Keratinocyte (primary cell): ENCODE measurements around the gene AIFM2. TPM values are rescaled to one million over a fixed set of nuclear protein-coding genes. Genes with fewer than 3 reads are reported as not detected.

ENCODE experiments used
- DNase-seq: peaks from one replicate; pipeline ENCODE4 v3.0.0-alpha.2; 2011; ENCODE audit warnings: low read depth, missing footprints, low spot score
- FAIRE-seq: peaks from 2 replicates; lab custom pipeline; 2011; peaks lifted over from hg19 to GRCh38; lab: Jason Lieb, UNC
- H2AFZ ChIP-seq: 2 replicates; pipeline ENCODE4 v1.6.0; 2012; ENCODE audit warnings: low read length, control low read depth, inconsistent platforms; ENCODE audit not compliant: control insufficient read depth
- H3K27ac ChIP-seq: 2 replicates; pipeline ENCODE4 v1.5.1; 2011; ENCODE audit warnings: low read length; ENCODE audit not compliant: control insufficient read depth, insufficient read depth
- H3K27me3 ChIP-seq: 3 replicates; pipeline ENCODE4 v1.6.0; 2011; ENCODE audit warnings: low read length; ENCODE audit not compliant: control insufficient read depth, insufficient read depth; ENCODE audit errors: extremely low read depth
- H3K36me3 ChIP-seq, 2 experiments: 2 replicates in 1 of 2; 3 replicates in 1 of 2; pipeline ENCODE4 v1.5.1; 2011; ENCODE audit warnings: low read length in 2 of 2, mild to moderate bottlenecking in 1 of 2; ENCODE audit not compliant: control insufficient read depth in 2 of 2, insufficient read depth in 2 of 2; ENCODE audit errors: extremely low read depth in 1 of 2
- H3K4me1 ChIP-seq: 3 replicates; pipeline ENCODE4 v1.5.1; 2011; ENCODE audit warnings: low read length; ENCODE audit not compliant: control insufficient read depth, insufficient read depth; ENCODE audit errors: extremely low read depth
- H3K4me2 ChIP-seq: 3 replicates; pipeline ENCODE4 v1.6.0; 2011; ENCODE audit warnings: low read depth, low read length; ENCODE audit not compliant: control insufficient read depth, insufficient read depth; ENCODE audit errors: extremely low read depth
- H3K4me3 ChIP-seq, 3 experiments: fragments of 200-600 bp in 1 of 3; sonication (generic) in 1 of 3; 2 replicates in 2 of 3; 3 replicates in 1 of 3; pipeline ENCODE4 v1.5.1; 2011 to 2016; ENCODE audit warnings: low read length in 3 of 3, mild to moderate bottlenecking in 3 of 3, control low read depth in 2 of 3, inconsistent platforms in 1 of 3, low read depth in 1 of 3, mixed read lengths in 1 of 3, mixed run types in 1 of 3, moderate library complexity in 1 of 3; ENCODE audit not compliant: control insufficient read depth in 2 of 3, insufficient read depth in 2 of 3; ENCODE audit errors: extremely low read depth in 1 of 3
- H3K79me2 ChIP-seq: 2 replicates; pipeline ENCODE4 v1.6.0; 2012; ENCODE audit warnings: low read length; ENCODE audit not compliant: control insufficient read depth, insufficient read depth
- H3K9ac ChIP-seq: 3 replicates; pipeline ENCODE4 v1.6.0; 2011; ENCODE audit warnings: low read length; ENCODE audit not compliant: control insufficient read depth, insufficient read depth; ENCODE audit errors: extremely low read depth
- H3K9me1 ChIP-seq: 3 replicates; pipeline ENCODE4 v1.6.0; 2011; ENCODE audit warnings: low read length; ENCODE audit not compliant: control insufficient read depth, insufficient read depth; ENCODE audit errors: extremely low read depth
- H3K9me3 ChIP-seq: 2 replicates; pipeline ENCODE4 v1.5.1; 2012; ENCODE audit warnings: low read depth, low read length; ENCODE audit not compliant: control insufficient read depth
- H4K20me1 ChIP-seq: 3 replicates; pipeline ENCODE4 v1.6.0; 2011; ENCODE audit warnings: low read length; ENCODE audit not compliant: control insufficient read depth, insufficient read depth; ENCODE audit errors: extremely low read depth
- CTCF ChIP-seq, 3 experiments: IDR thresholded peaks in 1 of 3; conservative IDR thresholded peaks in 1 of 3; optimal IDR thresholded peaks in 1 of 3; 2 replicates in 2 of 3; 3 replicates in 1 of 3; pipeline versions ENCODE3 to v1.5.1; 2011; ENCODE audit warnings: low read length in 3 of 3, mild to moderate bottlenecking in 3 of 3, moderate library complexity in 2 of 3, control low read depth in 1 of 3, inconsistent platforms in 1 of 3; ENCODE audit not compliant: insufficient read depth in 2 of 3; ENCODE audit errors: extremely low read depth in 1 of 3
- EZH2 ChIP-seq: IDR thresholded peaks from one replicate; pipeline ENCODE4 v1.6.1; 2012; ENCODE audit warnings: inconsistent platforms, mild to moderate bottlenecking, low read length, moderate library complexity
- dilution Hi-C: fragments of 300-500 bp; cut with MboI; formaldehyde crosslinking; loops from one replicate; pipeline ENCODE4 v1.7.0; 2020; ENCODE audit warnings: low sequenced_read_pairs; ENCODE audit not compliant: extremely low pct_ligation_motif_present
- polyA plus RNA-seq, 5 experiments: library from polyadenylated mRNA; depleted of rRNA in 3 of 5; stranded (reverse) in 3 of 5; stranded (forward) in 1 of 5; unstranded in 1 of 5; fragments of >200 nt; gene quantifications; 1 replicate in 1 of 5; 2 replicates in 3 of 5; 3 replicates in 1 of 5; pipeline versions ENCODE4 v1.2.1 to v1.2.3, GENCODE V29; 2011 to 2012; ENCODE audit warnings: missing spikeins in 2 of 5, low read depth in 1 of 5, low replicate concordance in 1 of 5

The AIFM2 gene
- polyA plus RNA-seq, 1 donor (not counting 4 experiments of a cell fraction or from before 2014, with no cell fraction given) = 1.8 TPM

- H3K9ac ChIP-seq = no peak overlapping the region
- no peaks in the 10 kb centered on the region for H3K27me3 ChIP-seq
- no peaks in the 10 kb centered on the region for H3K79me2 ChIP-seq
- H3K27ac ChIP-seq = no peak overlapping the region
- dilution Hi-C loops = no loop called here
- no peak for FAIRE-seq
- no peaks in the 10 kb centered on the region for H3K4me1 ChIP-seq
- no peak overlapping the region for H3K4me3 ChIP-seq
- DNase-seq = no peak
- no peaks in the 10 kb centered on the region for H3K9me3 ChIP-seq
- no peak overlapping the region for H3K4me2 ChIP-seq
- H3K9me1 ChIP-seq = peaks cover 2% of the 10 kb centered on the region
- TF ChIP-seq EZH2 (no peak), CTCF (optimal IDR thresholded peaks at IDR 0.05 in 1 of 3, IDR thresholded peaks at IDR 0.05 in 1 of 3, conservative IDR thresholded peaks at IDR 0.05 in 1 of 3; ENCODE audit: extremely low read depth in 1 of 3, insufficient read depth in 2 of 3, low read length in 3 of 3) (no peak)
- H4K20me1 ChIP-seq = no peaks in the 10 kb centered on the region
- H3K36me3 ChIP-seq = no peaks in the 10 kb centered on the region
- no peak overlapping the region for H2AFZ ChIP-seq
These were observed 6.6 kb downstream of the AIFM2 start for GRCh38 chr10:70125918-70126552.

- DNase-seq (no peak), FAIRE-seq (no peak)
- Histone ChIP-seq H3K4me2 (no peak overlapping the region), H3K36me3 (no peaks in the 10 kb centered on the region), H3K9me1 (peaks cover 2% of the 10 kb centered on the region), H3K27ac (no peak overlapping the region), H3K27me3 (no peaks in the 10 kb centered on the region), H3K9me3 (no peaks in the 10 kb centered on the region), H3K4me3 (no peak overlapping the region), H3K79me2 (no peaks in the 10 kb centered on the region), H4K20me1 (no peaks in the 10 kb centered on the region), H3K4me1 (no peaks in the 10 kb centered on the region), H3K9ac (no peak overlapping the region), H2AFZ (no peak overlapping the region)
- TF ChIP-seq EZH2 (no peak), CTCF (optimal IDR thresholded peaks at IDR 0.05 in 1 of 3, IDR thresholded peaks at IDR 0.05 in 1 of 3, conservative IDR thresholded peaks at IDR 0.05 in 1 of 3; ENCODE audit: extremely low read depth in 1 of 3, insufficient read depth in 2 of 3, low read length in 3 of 3) (no peak)
- dilution Hi-C loops = no loop called here
These were observed 7.7 kb downstream of the AIFM2 start for GRCh38 chr10:70124918-70125317.
